ENCODE measurements around the gene ARL17B. TPM values are rescaled to one million over a fixed set of nuclear protein-coding genes. Genes with fewer than 3 reads are reported as not detected.
A peak's percentile ranks its signal among the peaks of the same experiment; 100 is the strongest.
"Not testable (repeated sequence)": the region's sequence is repeated elsewhere in the genome, so short reads cannot be mapped to it uniquely, and the experiment has no call there.

The ARL17B gene
- total RNA-seq, 1 donor from 2014 or later, result 9.4 TPM

DNA sequence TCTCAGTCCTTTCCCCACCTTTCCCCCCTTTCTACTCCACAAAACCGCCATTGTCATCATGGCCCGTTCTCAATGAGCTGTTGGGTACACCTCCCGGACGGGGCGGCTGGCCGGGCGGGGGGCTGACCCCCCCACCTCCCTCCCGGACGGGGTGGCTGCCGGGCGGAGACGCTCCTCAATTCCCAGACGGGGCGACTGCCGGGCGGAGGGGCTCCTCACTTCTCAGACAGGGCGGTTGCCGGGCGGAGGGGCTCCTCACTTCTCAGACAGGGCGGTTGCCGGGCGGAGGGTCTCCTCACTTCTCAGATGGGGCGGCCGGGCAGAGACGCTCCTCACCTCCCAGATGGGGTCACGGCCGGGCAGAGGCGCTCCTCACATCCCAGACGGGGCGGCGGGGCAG, 108.8 kb downstream of the ARL17B start:
- DNase-seq (ENCODE audit: low spot score), result not testable (repeated sequence)

DNA sequence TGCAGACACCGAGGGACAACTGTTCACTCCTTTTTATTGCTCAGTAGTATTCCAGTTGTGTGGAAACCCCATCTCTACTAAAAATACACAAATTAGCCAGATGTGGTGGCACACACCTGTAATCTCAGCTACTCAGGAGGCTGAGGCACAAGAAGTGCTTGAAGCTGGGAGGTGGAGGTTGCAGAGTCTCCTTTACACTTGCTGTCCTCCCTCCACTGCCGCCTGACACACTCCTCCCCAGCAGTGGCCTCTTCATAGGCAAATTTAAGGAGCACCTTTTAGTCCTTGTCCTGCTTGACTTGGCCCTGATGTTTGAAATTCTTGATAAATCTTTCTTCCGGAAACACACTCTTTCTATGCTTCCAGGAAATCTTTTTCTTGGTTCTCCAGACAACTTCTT, 112.4 kb downstream of the ARL17B start:
- DNase-seq (ENCODE audit: low spot score), result peak; percentile 86

DNA sequence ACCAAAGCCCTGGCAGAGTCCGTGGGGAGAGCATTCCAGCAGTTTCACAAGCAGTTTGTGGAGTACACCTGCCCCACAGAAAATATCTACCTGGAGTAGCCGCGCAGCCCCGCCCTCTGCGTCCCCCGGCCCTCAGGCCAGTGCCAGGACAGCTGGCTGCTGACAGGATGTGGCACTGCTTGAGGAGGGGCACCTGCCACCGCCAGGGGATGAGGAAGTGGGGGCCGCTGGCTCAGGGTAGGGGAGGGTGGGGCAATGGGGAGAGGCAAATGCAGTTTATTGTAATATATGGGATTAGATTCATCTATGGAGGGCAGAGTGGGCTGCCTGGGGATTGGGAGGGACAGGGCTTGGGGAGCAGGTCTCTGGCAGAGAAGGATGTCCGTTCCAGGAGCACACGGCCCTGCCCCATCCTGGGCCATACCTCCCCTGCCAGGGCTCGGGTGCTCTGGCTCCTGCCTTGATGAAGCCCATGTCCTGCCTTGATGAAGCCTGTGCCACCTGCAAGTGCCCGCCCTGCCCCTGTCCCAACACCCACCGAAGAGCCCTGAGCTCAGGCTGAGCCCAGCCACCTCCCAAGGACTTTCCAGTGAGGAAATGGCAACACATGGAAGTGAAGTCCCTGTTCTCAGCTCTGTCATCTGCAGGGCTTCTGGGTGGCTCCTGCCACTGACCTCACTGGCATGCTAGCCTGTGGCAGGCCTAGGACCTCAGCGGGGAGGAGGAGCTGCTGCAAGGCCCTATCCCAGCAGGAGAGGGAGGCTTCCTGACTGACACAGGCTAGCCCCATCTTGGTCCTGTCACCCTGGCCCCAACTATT, 116.4 kb downstream of the ARL17B start:
- DNase-seq (ENCODE audit: low spot score), result not testable (repeated sequence)

DNA sequence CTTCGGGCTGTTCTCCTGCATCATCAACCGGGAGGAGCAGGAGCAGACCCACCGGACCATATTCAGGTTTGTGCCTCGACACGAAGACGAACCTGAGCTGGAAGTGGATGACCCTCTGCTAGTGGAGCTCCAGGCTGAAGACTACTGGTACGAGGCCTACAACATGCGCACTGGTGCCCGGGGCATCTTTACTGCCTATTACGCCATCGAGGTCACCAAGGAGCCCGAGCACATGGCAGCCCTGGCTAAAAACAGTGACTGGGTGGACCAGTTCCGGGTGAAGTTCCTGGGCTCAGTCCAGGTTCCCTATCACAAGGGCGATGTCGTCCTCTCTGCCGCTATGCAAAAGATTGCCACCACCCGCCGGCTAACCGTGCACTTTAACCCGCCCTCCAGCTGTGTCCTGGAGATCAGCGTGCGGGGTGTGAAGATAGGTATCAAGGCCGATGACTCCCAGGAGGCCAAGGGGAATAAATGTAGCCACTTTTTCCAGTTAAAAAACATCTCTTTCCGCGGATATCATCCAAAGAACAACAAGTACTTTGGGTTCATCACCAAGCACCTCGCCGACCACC, 117.1 kb downstream of the ARL17B start:
- DNase-seq (ENCODE audit: low spot score), result not testable (repeated sequence)

DNA sequence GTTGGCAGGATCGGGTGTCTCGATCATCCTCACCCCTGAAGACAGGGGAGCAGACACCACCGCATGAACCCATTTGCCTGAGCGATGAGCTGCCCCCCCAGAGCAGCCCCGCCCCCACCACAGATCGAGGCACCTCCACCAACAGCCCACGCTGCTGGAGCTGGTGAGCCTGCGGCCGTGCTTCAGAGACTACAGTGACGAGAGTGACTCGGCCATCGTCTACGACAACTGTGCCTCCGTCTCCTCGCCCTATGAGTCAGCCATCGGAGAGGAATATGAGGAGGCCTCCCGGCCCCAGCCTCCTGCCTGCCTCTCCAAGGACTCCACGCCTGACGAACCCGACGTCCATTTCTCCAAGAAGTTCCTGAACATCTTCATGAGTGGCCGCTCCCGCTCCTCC, 117.6 kb downstream of the ARL17B start:
- not testable (repeated sequence) for DNase-seq (ENCODE audit: low spot score)

DNA sequence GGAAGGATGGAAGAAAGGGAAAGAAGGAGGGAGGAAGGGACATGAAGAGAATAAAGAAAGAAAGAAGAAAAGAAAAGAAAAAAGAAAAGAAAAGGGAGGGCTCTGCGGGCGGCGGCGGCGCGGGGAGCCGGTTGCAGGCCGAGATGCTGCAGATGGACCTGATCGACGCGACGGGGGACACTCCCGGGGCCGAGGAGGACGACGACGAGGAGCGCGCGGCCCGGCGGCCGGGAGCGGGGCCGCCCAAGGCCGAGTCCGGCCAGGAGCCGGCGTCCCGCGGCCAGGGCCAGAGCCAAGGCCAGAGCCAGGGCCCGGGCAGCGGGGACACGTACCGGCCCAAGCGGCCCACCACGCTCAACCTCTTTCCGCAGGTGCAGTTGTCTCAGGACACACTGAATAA, 118.1 kb downstream of the ARL17B start:
- not testable (repeated sequence) for DNase-seq (ENCODE audit: low spot score)

DNA sequence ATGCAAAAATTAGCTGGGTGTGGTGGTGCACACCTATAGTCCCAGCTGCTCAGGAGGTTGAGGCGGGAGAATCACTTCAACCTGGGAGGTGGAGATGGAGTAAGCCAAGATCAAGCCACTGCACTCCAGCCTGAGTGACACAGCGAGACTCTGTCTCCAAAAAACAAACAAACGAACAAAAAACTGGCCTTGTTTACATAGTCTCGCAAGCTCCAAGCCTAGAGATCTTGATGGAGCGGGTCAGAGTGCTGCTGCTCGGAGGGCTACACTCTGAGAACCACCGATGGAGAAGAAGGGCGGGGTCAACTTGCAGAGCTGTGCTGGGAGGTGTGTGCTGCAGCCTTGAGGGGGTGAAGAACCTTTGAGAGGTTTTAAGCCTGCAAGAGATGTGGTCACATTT, 130.2 kb downstream of the ARL17B start:
- not testable (repeated sequence) for DNase-seq (ENCODE audit: low spot score)

DNA sequence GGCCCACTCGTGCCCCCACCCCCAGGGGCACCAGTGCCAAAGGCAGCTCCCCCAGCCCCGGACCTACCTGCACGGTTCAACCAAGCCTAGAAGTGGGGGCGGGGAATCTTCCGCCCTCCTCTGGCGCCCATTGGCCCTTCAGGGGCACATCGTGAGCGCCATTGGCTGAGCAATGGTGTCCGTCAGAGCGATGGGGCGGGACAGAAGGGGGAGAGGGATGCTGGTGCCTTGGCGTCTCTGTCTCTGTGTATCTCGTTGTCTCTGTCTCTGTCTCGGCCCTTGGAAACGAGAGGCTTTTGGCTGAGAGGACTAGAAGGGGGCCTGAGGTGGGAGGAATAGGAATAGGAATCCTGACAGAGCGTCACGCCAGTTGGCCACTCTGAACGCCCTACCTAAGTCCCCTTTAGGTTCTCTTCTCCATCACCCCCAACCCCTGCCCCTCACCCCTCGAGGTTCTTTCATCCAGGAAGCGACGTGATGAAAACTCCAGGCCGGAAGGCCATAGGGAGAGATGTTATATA, 136.2 kb downstream of the ARL17B start:
- DNase-seq (ENCODE audit: low spot score), result peak; percentile 98

DNA sequence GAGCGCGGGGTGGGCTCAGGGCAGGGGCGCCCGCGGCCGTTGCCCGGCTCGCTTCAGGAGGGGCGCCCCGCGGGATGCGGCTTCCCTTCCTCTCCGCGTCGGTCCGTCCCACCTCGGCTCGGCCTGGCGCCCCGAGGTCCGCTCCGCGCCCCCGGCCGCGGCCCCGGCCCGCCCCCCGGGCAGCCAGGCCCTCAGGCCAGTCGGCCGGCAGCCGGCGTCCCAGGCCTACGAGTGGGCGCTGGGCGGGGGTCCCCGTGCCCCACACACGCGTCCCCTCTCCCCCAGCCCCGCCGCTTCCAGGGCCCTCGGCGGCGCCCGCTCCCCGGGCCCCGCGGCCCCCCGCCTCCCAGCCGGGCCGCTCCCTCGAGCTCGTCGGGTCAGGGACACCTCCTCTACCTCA, 136.7 kb downstream of the ARL17B start:
- DNase-seq (ENCODE audit: low spot score), result not testable (repeated sequence)

Other genes starting within 250 kb of the ARL17B start
- gene KANSL1, start 168.3 kb downstream of the ARL17B start, total RNA-seq, result 67.8 TPM
- 3.7 TPM for gene LRRC37A, start 66.6 kb downstream of the ARL17B start, total RNA-seq
- 12.4 TPM for gene LRRC37A2, start 150.7 kb upstream of the ARL17B start, total RNA-seq
- 6.5 TPM for gene ARL17A, start 217.9 kb upstream of the ARL17B start, total RNA-seq
- gene NSF, start 228.9 kb upstream of the ARL17B start, total RNA-seq, result 48.8 TPM